ENCODE data around the gene CTAGE9. TPM values are rescaled to one million over a fixed set of nuclear protein-coding genes. Genes with fewer than 3 reads are reported as not detected.

Gene CTAGE9
- total and polyA plus RNA-seq, 2 of the 8 experiments (the other 6 are each of a cell fraction or from before 2014, with no cell fraction given), result not detected

DNA sequence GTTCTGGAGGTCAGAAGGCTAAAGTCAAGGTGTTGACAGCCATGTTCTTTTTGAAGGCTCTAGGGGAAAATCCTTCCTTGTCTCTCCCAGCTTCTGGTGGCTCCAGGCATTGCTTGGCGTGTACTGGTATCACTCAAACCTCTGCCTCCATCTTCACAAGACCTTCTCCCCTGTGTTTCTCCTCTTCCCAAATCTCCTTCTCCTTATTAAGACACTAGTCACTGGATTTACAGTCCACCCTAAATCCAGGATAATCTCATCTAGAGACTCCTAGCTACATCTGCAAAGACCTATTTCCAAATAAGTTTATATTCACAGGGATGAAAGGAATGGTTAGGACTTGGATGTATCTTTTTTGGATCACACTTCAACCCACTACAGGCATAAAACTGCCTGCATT is 26.0 kb upstream of the CTAGE9 start:
- H3K56ac ChIP-seq (replicated peaks; ENCODE audit: insufficient read length, low read depth, low read length), result no peak overlapping the region
- no peaks in the 10 kb centered on the region for H3K79me2 ChIP-seq (ENCODE audit: control insufficient read depth in 1 of 2, insufficient read depth in 2 of 2, low read length in 2 of 2)
- H4K5ac ChIP-seq (ENCODE audit: insufficient read length, low read depth, low read length), result no peak overlapping the region
- H2BK120ac ChIP-seq (replicated peaks; ENCODE audit: low read depth, low read length), result no peak overlapping the region
- no peaks in the 10 kb centered on the region for H3K36me3 ChIP-seq (ENCODE audit: control insufficient read depth in 2 of 4, insufficient read depth in 4 of 4, low read length in 3 of 4)
- no peak overlapping the region for H4K8ac ChIP-seq (ENCODE audit: extremely low read depth, insufficient read depth, low read length)
- no peaks in the 10 kb centered on the region for H3K23me2 ChIP-seq (ENCODE audit: low read depth, low read length)
- no peak overlapping the region for H4K91ac ChIP-seq (replicated peaks; ENCODE audit: insufficient read length, low read length)
- H3K4me3 ChIP-seq (ENCODE audit: extremely low read depth in 1 of 4, insufficient read depth in 2 of 4, low read depth in 3 of 4, low read length in 4 of 4), result no peak overlapping the region
- H3K23ac ChIP-seq (ENCODE audit: insufficient read length), result no peak overlapping the region
- no peaks in the 10 kb centered on the region for H3K27me3 ChIP-seq (replicated peaks in 1 of 4; ENCODE audit: control insufficient read depth in 3 of 4, extremely low read depth in 1 of 4, insufficient read depth in 3 of 4, low read length in 3 of 4)
- no peak overlapping the region for H2BK5ac ChIP-seq (ENCODE audit: low read depth, low read length)
- 93% methylated on average over 1 of the region's 1 CpG; no CpG with 5 or more reads in 1 of the 2 experiments for WGBS, 2 experiments (ENCODE audit: extremely low coverage in 1 of 2, insufficient coverage in 1 of 2, insufficient read length in 1 of 2, insufficient replicate concordance in 2 of 2, low coverage in 1 of 2, low lambda C conversion rate in 2 of 2, missing lambda C conversion rate in 1 of 2)
- H3K4me1 ChIP-seq (replicated peaks in 1 of 4; ENCODE audit: control insufficient read depth in 3 of 4, insufficient read depth in 4 of 4, low read length in 3 of 4), result no peaks in the 10 kb centered on the region
- no peak overlapping the region for H3K9ac ChIP-seq (replicated peaks in 1 of 4; ENCODE audit: extremely low read depth in 1 of 4, low read depth in 3 of 4, low read length in 3 of 4)
- no peak overlapping the region for H2BK20ac ChIP-seq (ENCODE audit: low read length)
- ChIA-PET POLR2A (ENCODE audit: partially characterized antibody) (no interaction called here), CTCF (ENCODE audit: partially characterized antibody) (interaction anchor here (1.5 kb wide), 1 partner anchor 18 kb away, joined by 4 read pairs; no protein-coding TSS in a partner anchor)
- H3K79me1 ChIP-seq (ENCODE audit: low read depth, low read length), result no peaks in the 10 kb centered on the region
- H3K4ac ChIP-seq (replicated peaks; ENCODE audit: insufficient read length, low read depth, low read length), result no peak overlapping the region
- no peak overlapping the region for H3K27ac ChIP-seq (ENCODE audit: low read depth, low read length)
- H3K18ac ChIP-seq (ENCODE audit: extremely low read depth, low read length), result no peak overlapping the region
- no peak for FAIRE-seq
- no peak overlapping the region for H2BK15ac ChIP-seq (ENCODE audit: low read length)
- TF ChIP-seq GTF2F1 (IDR thresholded peaks at IDR 0.05; ENCODE audit: borderline replicate concordance, low read depth, low read length) (no peak), CTBP2 (IDR thresholded peaks at IDR 0.05; ENCODE audit: borderline replicate concordance, insufficient read depth, insufficient read length, low read length) (no peak)
- H3K9me3 ChIP-seq (ENCODE audit: insufficient read depth in 2 of 2, low read depth in 1 of 2, low read length in 1 of 2), result no peaks in the 10 kb centered on the region
- no peak overlapping the region for H2AK5ac ChIP-seq (ENCODE audit: low read depth, low read length)
- no peak overlapping the region for H3K4me2 ChIP-seq (ENCODE audit: insufficient read depth in 1 of 2, low read depth in 2 of 2, low read length in 2 of 2)
- H3K14ac ChIP-seq (ENCODE audit: insufficient read length), result no peak overlapping the region
- H2BK12ac ChIP-seq (ENCODE audit: low read depth, low read length), result no peak overlapping the region
- no peaks in the 10 kb centered on the region for H4K20me1 ChIP-seq (replicated peaks in 1 of 2; ENCODE audit: control insufficient read depth in 1 of 2, insufficient read depth in 2 of 2, low read length in 2 of 2)
- H2AFZ ChIP-seq (ENCODE audit: low read length), result no peak overlapping the region
- no peak for DNase-seq (ENCODE audit: low read depth in 1 of 2, low spot score in 2 of 2)
